HL-60/S4 (cell line): Measurements from ENCODE around the gene PRKRIP1.
"Not testable (repeated sequence)": the region's sequence is repeated elsewhere in the genome, so short reads cannot be mapped to it uniquely, and the experiment has no call there.

Experiments
- in situ Hi-C: fragments of 300-500 bp; cut with MboI; formaldehyde crosslinking; loops from 2 replicates; pipeline ENCODE4 v1.14.3; 2022; ENCODE audit warnings: low sequenced_read_pairs

Gene PRKRIP1

DNA sequence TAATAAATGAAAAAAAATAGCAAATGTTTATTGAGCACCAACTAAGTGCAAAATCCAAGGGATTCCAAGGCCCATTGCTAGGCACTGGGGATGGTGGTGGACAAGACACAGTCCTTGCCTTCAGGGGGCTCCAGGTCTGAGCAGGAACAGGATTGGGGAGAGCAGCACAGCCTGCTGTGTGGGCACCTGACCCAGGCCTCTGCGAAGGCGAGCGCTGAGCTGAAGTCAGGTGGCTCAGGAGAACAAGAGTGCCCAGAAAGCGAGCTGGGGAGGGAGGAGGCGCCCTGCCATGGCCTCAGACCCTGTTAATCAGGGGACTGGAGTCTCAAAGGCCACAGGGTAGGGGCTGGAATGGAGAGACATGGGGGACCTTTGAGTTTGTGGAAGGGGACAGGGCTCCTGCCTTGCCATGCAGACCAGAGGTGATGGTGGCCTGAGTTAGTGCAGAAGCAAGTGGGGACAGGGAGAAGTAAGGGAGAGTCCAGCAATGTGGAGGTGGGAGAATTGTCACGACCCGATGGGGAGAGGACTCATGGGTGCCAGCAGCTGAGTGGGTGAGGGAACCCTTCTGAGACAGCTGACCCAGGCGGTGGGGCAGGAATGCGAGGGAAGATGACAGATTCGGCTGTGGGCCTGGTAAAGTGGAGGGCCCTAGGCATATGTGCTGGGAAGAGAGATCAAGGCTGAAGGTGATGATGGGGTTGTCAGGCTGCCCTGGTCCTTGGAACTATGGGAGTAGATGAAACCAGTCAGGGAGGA is 33.2 kb downstream of the PRKRIP1 start:
- in situ Hi-C loops = no loop called here

DNA sequence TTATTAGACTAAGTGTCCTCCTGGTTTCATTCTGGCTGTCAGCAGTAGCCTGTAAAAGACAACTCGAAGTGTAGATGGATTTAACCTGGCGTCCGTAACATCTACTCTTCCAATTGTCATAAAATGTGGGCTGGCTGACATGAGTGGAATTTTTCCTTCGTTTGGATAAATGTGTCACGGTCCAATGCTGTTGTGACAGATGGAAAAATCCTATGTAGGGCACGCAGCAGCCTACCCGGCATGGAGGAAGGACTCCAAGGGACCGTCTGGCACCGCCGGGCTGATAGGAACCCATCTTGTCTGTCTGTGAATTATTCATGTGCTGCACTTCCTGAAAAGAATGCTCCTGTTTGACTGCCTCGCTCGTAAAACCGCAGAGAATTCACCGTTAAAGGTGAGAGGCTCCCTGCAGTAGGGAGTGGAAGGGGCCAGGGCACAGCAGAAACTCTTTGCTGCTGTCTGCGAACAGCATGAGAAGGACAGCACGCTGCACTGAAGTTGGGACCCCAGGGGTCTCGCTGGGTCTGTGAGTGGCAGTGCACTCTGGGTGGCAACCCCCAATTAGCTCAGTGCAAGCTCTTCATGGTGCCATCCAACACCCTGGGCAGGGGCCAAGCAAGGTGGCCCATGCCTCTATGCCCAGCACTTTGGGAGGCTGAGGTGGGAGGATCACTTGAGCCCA is 35.6 kb downstream of the PRKRIP1 start:
- in situ Hi-C loops = no loop called here

DNA sequence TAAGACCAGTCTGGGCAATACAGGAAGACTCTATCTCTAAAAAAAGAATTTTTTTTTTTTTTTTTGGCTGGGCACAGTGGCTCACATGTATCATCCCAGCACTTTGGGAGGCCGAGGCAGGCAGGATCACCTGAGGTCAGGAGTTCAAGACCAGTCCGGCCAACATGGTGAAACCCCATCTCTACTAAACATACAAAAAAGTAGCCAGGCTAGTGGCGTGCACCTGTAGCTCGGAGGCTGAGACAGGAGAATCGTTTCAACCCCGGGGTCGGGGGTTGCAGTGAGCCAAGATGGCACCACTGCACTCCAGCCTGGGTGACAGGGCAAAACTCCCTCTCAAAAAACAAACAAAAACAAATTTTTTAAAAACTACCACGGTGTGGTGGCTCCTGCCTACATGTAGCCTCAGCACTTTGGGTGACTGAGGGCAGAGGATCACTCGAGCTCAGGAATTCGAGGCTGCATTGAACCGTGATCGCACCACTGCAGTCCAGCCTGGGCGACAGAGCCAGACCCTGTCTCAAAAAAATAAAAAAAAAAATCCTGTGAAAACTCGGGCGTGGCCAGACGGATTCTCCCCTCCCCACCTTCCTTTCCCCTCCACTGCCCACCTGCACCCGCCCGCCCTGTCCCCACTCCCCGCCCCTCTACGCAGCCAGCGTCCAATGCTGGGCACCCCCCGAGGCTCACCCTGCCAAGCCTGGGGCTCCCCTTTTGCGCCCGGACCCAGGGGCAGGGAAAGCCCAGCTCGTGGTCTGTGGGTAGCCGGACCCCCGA is 36.5 kb downstream of the PRKRIP1 start:
- in situ Hi-C loops = no loop called here

- in situ Hi-C loops = no loop called here
Measured at GRCh38 chr7:102433219-102434038, 37.3 kb downstream of the PRKRIP1 start, which contains the start of gene ORAI2. ORAI2 (plus strand) TSS chr7:102433575; CDS start chr7:102438957, 5,382 bp downstream.

- in situ Hi-C loops = no loop called here
Measured at GRCh38 chr7:102434039-102434486, 37.9 kb downstream of the PRKRIP1 start.

DNA sequence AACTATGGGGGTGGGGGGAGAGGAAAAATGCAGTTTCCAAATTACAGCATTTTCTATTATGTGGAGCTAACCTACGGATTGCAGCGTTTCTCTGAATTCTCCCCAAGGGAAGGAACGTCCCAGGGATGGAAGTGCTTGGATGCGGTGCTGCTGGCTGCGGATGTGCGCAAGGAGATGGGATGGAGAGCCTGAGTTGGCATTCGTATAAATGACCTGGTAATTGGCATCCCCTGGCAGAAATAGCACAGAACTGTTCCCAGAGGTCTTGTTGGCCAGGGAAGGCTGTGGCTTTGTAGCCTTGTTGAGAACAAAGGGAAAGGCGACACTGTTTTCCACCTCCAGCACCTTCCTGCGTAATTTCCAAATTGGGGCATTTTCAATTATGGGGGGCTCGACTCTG is 40.0 kb downstream of the PRKRIP1 start:
- in situ Hi-C loops = no loop called here

DNA sequence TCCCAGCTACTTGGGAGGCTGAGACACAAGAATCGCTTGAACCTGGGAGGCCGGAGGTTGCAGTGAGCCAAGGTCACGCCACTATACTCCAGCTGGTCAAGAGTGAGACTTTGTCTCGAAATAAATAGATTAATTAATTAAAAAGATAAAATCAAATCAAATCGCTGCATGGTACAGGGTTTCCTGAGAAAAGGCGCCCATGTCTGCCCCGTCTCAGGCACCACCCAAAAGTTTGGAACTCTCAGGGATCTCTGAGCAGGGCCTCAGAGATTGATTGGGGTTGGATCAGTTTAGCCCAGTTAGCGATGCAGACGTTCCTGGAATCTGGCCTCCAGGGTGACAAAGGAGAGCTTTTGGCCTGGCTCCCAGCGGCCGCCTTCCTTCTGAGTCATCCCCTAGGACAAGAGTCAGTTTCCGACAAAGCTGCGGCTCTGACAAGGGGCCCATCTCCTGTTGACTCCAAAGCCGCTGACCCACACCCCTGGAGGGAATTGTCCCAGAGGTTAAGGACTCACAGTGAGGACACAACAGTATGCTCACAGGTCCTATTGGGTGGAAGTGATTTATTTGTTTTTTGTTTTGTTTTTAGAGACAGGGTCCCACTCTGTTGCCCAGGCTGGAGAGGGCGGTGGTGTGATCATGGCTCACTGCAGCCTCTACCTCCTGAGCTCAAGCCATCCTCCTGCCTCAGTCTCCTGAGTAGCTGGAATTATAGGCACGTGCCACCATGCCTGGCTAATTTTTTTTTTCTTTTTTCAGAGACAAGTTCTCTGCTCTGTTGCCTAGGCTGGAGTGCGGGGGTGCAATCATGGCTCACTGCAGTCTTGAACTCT is 44.0 kb downstream of the PRKRIP1 start:
- in situ Hi-C loops = no loop called here

DNA sequence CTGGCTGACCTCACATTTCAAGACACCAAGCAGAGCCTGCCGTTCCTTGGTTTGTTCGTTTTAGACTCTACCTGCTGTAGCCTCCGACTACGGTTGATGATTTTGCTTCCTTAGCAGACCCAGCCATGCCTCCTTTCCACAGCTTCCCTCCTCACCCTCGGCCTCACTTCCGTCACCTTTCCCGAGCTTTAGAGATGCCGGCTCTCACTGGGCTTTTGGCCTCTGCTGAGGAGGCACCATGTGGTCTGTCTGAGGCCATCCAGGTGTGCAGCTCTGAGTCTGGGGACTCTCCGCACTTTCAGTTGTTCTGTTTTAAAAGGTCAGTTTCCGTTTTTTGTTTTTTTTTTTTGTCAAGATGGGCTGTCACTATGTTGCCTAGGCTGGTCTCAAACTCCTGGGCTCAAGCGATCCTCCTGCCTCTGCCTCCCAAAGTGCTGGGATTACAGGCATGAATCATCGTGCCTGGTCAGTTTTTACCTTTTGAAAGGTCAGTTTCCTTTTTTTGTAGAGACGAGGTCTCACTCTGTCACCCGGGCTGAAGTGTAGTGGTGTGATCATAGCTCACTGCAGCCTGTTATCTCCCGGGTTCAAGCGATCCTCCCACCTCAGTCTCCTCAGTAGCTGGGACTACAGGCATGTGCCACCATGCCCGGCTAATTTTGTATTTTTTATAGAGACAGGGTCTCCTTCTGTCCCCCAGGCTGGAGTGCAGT is 49.0 kb downstream of the PRKRIP1 start:
- in situ Hi-C loops = no loop called here

DNA sequence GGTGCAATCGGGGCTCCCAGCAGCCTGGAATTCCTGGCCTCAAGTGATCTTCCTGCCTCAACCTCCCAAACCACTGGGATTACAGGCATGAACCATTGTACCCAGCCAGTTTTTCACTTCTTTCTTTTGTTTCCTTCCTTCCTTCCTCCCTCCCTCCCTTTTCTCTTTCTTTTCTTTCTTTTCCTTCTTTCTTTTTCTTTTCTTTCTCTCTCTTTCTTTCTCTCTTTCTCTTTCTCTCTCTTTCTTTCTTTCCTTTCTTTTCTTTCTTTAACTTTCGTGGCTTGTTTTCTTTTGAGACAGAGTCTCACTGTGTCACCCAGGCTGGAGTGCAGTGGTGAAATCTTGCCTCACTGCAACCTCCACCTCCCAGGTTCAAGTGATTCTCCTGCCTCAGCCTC is 49.5 kb downstream of the PRKRIP1 start:
- in situ Hi-C loops = no loop called here

DNA sequence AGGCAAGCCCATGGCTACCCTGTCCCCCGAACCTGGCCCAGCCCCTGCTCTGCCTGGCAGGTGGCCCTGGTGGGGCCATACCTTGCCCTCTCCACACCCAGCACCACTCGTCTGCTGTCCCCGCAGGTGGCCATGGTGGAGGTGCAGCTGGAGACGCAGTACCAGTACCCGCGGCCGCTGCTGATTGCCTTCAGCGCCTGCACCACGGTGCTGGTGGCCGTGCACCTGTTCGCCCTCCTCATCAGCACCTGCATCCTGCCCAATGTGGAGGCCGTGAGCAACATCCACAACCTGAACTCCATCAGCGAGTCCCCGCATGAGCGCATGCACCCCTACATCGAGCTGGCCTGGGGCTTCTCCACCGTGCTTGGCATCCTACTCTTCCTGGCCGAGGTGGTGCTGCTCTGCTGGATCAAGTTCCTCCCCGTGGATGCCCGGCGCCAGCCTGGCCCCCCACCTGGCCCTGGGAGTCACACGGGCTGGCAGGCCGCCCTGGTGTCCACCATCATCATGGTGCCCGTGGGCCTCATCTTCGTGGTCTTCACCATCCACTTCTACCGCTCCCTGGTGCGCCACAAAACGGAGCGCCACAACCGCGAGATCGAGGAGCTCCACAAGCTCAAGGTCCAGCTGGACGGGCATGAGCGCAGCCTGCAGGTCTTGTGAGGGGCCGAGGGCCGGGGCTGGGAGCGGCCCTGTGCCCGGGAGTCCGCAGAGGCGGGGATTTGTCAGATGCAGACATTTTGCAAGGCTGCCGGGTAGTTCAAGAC is 50.4 kb downstream of the PRKRIP1 start:
- in situ Hi-C loops = no loop called here

- in situ Hi-C loops = no loop called here
Measured at GRCh38 chr7:102447311-102447710, 51.1 kb downstream of the PRKRIP1 start.

DNA sequence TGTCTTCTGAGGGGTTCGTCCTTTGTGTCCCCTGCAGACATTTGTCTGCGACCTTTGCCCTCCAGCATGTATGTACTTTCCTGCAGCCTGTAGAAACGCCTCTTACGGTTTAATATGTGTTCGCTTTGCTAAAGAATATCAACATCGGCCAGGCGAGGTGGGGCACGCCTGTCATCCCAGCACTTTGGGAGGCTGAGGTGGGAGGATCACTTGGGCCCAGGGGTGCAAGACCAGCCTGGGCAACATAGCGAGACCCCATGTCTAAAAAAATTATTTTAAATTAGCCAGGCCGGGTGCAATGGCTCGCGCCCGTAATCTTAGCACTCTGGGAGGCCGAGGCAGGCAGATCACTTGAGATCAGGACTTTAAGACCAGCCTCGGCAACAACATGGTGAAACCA is 53.0 kb downstream of the PRKRIP1 start:
- in situ Hi-C loops = no loop called here

DNA sequence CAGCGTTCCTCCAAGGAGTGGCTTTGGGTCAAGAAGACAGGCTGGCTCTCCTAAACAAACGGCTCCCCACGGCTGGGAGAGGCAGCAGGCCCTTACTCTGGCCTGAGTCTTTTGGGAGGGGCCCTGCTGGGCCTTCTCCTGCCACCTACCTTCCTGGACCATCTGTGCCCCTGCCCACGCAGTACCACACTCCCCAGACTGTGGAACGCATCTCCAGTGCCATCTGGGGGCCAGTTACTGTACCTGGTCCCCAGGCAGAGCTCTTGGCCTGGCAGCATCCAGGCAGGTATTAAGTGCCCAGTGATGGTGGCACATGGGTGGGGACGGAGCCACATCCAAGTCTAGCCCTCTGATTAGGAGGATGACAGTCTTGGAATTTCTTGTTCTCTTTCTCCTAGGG is 54.1 kb downstream of the PRKRIP1 start:
- in situ Hi-C loops = no loop called here

GRCh38 chr7:102451371-102452054 is 55.4 kb downstream of the PRKRIP1 start:
- in situ Hi-C loops = no loop called here

GRCh38 chr7:102452451-102452850 is 56.3 kb downstream of the PRKRIP1 start:
- in situ Hi-C loops = no loop called here

GRCh38 chr7:102453319-102453718 is 57.2 kb downstream of the PRKRIP1 start:
- in situ Hi-C loops = no loop called here

DNA sequence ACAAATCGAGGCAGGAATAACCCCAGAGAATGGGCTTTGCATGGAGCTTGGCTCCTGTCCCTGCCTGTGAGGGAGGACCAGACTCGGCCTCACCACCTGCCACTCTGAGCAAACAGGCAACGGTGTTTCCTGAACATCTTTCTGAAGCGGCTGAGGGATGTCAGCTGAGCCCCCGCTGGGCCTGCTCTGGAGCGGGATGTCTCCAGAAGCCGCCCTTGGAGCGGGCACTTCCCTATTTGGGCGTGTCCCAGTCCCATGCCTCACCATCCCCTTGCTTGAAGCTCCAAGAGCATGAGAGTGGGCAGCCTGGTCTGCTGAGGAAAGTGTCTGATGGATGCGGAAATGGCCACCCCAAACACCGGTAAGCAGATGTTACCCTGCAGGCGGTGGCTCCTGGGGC is 58.3 kb downstream of the PRKRIP1 start:
- in situ Hi-C loops = no loop called here

- in situ Hi-C loops = not testable (repeated sequence)
Measured at GRCh38 chr7:102454932-102455331, 58.8 kb downstream of the PRKRIP1 start.
